NCI-H510A (cell line): ENCODE results near the gene SOCS3.

Experiments used
- DNase-seq: peaks from one replicate; lab custom pipeline; 2025; lab: John Stamatoyannopoulos, UW

Gene SOCS3

GRCh38 chr17:78307887-78308638, 51.8 kb downstream of the SOCS3 start:
- no peak for DNase-seq

- DNase-seq = no peak
Observed at GRCh38 chr17:78306913-78307312, 53.0 kb downstream of the SOCS3 start.
